Measurements from ENCODE around the gene MADD. TPM values are rescaled to one million over a fixed set of nuclear protein-coding genes. Genes with fewer than 3 reads are reported as not detected.

MADD gene
- total RNA-seq, 2 experiments from 2014 or later = 54.4 to 67.3 TPM

DNA sequence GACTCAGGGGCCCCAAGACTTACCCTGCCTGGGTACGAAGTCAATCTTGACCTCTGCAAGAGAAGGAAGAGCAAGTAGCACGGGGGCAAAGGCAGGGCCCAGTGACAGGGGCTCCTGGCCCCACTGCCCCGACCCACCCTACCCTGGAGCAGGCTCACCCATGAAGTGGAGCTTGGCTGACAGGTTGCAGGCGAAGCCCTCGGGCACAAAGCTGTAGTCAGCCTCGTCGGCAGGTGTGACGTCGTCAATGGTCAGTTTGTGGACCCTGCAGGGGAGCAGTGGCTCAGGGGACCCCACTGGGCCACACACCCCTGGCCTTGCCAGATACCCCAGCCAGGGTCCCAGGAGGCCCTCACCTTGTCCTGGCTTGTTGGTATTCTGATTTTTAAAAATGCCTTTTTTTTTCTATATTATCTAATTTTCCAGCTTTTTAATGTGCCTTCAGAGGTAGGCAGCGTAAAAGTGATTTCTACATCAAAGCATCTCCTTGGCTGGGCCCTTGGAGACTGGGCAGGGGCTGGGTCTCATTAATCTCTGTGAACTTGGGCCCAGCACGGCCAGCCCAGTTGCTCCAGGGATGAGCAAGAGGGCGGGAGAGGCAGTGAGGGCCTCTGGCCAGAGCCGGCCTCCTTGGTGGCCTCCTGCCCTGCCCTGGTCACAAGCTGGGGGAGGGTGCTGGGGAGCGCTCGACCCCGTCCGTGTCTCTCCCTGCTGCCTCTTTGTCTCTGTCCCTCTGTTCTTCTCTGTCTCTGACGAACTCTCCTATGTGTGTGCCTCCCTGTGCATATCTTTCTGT lies 71.2 kb downstream of the MADD start:
- Mint-ChIP-seq H3K4me3 (no peak overlapping the region), H3K27ac (no peak overlapping the region), H3K27me3 (no peaks in the 10 kb centered on the region), H3K36me3 (ENCODE audit: low read depth) (no peaks in the 10 kb centered on the region), H3K4me1 (no peaks in the 10 kb centered on the region), H3K9me3 (ENCODE audit: low read depth) (no peaks in the 10 kb centered on the region)
- DNase-seq (no peak), ATAC-seq (no peak)
- ChIA-PET CTCF (interaction anchor here (0.6 kb wide), 2 partner anchors 28 to 70 kb away, joined by 3 read pairs; no protein-coding TSS in a partner anchor), POLR2A (no interaction called here)
- intact Hi-C loops (cut with DNase I, micrococcal nuclease) = no loop called here

DNA sequence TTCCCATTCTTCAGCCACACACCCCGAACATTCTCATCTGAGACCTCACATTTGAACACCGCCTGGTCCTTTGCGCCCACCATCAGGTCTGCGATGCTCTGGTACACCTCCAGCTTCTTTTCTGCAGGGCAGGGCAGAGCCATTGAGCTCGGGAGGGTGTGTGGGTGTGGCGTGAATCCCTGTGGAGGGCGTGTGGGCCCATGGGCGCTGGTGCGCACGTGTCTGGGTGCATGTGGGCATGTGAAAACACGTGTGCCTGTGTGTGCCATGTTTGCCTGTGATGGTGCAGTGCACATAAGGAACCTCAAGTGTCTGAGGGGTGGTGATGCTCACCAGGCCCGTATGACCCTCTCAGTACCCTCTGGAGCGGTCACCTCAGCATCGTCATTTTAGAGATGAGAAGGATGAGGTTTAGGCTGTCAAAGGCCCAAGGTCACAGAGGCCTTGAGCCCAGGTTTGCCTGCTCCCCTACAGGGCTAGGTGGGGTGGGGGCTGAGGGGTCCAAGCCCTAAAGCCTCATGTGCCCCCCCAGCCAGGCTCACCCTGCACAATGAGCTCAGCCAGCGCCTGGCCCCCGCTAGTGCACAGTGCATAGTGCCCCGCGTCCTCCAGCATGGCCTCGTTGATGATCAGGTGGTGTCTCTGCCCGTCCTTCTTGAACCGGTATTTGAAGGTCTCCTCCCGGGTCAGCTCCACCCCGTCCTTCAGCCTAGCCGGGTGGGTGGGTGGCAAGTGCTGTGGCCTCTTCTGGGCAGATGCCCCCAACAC lies 72.3 kb downstream of the MADD start:
- Mint-ChIP-seq H3K27me3 (no peaks in the 10 kb centered on the region), H3K4me3 (no peak overlapping the region), H3K4me1 (no peaks in the 10 kb centered on the region), H3K36me3 (ENCODE audit: low read depth) (no peaks in the 10 kb centered on the region), H3K9me3 (ENCODE audit: low read depth) (no peaks in the 10 kb centered on the region), H3K27ac (no peak overlapping the region)
- ATAC-seq (no peak), DNase-seq (no peak)
- intact Hi-C loops (cut with DNase I, micrococcal nuclease) = no loop called here
- CTCF ChIA-PET = no interaction called here
- POLR2A ChIA-PET = interaction anchor here (0.6 kb wide), 1 partner anchor 80 kb away, joined by 3 read pairs; no protein-coding TSS in a partner anchor

DNA sequence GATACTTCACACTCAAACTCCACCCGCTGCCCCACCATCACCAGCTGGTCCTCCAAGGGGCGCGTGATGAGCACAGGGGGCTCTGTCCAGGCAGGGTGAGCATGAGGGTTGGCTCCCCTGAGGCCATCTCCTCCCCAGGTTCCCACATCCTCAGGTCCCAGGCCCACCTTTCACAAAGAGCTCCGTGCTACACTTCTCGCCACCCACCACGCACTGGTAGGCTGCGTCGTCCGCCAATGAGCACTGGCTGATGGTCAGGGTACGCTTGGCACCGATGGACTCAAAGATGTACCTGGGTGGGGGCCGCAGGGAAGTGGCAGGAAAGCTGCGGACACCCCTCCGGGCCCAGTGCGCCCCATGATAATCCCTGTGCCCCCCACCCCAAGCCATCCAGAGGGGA lies 72.9 kb downstream of the MADD start:
- H3K27ac Mint-ChIP-seq = no peak overlapping the region
- H3K27me3 Mint-ChIP-seq = no peaks in the 10 kb centered on the region
- no peaks in the 10 kb centered on the region for H3K36me3 Mint-ChIP-seq (ENCODE audit: low read depth)
- DNase-seq = no peak
- no peaks in the 10 kb centered on the region for H3K4me1 Mint-ChIP-seq
- ChIA-PET POLR2A (interaction anchor here (0.6 kb wide), 1 partner anchor 79 kb away, joined by 3 read pairs; no protein-coding TSS in a partner anchor), CTCF (no interaction called here)
- no peak overlapping the region for H3K4me3 Mint-ChIP-seq
- no peak for ATAC-seq
- no peaks in the 10 kb centered on the region for H3K9me3 Mint-ChIP-seq (ENCODE audit: low read depth)
- intact Hi-C loops (cut with DNase I, micrococcal nuclease) = no loop called here

DNA sequence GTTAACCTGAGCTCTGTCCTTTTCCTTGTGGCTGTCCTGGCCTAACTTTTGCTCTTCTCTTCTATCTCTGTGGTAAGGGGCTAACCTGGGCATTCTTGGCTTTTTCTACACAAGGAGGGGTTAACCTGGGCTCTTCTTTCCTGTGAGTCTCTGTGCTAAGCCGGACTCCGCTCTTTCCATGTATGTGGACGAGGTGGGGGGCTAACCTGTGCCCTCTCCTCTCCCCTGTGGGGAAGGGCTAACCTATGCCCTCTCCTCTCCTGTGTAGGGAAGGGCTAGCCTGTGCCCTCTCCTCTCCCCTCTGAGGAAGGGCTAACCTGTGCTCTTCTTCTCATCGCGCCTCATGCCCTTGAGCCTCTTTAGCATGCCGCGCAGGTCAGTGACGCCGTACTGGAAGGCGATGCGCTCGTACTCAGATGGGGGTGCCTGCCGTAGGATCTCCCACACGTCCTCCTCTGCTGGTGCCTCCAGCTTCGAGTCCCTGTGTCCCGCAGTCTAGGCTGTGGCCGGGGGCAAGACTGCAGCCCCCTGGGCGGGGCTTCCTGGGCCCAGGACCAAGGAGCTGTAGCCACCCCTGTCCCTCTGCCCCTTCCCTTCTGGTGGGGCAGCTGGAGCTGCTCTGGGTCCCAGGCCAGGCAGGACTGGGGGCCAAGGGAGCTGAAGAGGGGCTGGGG lies 76.1 kb downstream of the MADD start:
- H3K4me3 Mint-ChIP-seq = no peak overlapping the region
- CTCF ChIA-PET = no interaction called here
- H3K27ac Mint-ChIP-seq = no peak overlapping the region
- intact Hi-C loops (cut with DNase I, micrococcal nuclease) = no loop called here
- no peak for DNase-seq
- H3K36me3 Mint-ChIP-seq (ENCODE audit: low read depth) = no peaks in the 10 kb centered on the region
- ATAC-seq = no peak
- H3K27me3 Mint-ChIP-seq = no peaks in the 10 kb centered on the region
- POLR2A ChIA-PET = no interaction called here
- no peaks in the 10 kb centered on the region for H3K4me1 Mint-ChIP-seq
- no peaks in the 10 kb centered on the region for H3K9me3 Mint-ChIP-seq (ENCODE audit: low read depth)

DNA sequence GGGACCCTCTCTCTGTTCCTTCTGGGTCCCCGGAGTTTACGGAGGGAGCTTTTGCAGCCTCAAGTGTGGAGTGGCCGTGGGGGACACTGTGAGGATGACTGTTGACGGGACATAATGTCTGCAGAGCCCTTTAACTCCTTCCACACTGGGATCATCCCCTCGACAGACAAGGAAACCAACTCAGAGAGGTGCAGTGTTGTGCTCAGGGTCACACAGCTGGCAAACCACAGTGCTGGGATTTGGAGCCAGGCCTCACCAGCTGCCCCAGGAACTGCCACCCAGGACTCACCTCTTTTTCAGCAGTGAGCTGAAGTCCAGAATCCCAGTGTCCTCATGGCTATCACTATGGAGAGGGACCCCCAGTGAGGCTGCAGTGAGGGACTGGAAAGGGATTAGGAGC lies 77.2 kb downstream of the MADD start:
- CTCF ChIA-PET = no interaction called here
- Mint-ChIP-seq H3K9me3 (ENCODE audit: low read depth) (no peaks in the 10 kb centered on the region), H3K4me3 (no peak overlapping the region), H3K36me3 (ENCODE audit: low read depth) (no peaks in the 10 kb centered on the region), H3K27ac (no peak overlapping the region), H3K4me1 (no peaks in the 10 kb centered on the region), H3K27me3 (no peaks in the 10 kb centered on the region)
- DNase-seq (no peak), ATAC-seq (no peak)
- intact Hi-C loops (cut with DNase I, micrococcal nuclease) = no loop called here
- POLR2A ChIA-PET = no interaction called here

DNA sequence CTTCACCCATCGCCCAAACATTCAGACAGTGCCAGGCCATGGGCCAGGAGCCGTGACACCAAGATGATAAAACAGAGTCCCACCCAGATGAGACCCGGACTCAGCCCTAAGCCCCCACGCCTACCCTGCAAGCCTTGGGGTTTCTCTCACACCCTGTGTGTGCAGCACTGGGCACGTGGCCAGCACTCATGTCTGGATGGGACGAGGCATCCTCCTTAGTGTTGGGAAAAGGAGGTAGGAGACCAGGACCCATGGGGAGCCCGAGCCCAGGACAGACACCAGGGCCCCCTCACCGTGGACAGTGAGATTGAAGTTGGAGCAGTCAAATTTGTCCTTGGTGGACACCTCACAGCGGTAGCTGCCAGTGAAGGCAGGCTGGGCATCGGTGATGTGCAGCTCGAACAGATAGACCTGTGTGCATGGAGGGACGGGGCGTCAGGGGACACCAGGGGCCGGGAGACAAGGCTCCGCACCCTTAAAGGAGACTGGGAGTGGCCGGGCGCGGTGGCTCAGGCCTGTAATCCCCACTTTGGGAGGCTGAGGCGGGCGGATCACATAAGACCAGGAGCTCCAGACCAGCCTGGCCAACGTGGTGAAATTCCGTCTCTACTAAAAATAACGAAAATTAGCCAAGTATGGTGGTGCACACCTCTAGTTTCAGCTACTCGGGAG lies 78.3 kb downstream of the MADD start:
- DNase-seq = no peak
- no peak for ATAC-seq
- Mint-ChIP-seq H3K27me3 (no peaks in the 10 kb centered on the region), H3K9me3 (ENCODE audit: low read depth) (no peaks in the 10 kb centered on the region), H3K4me1 (no peaks in the 10 kb centered on the region), H3K27ac (no peak overlapping the region), H3K4me3 (no peak overlapping the region), H3K36me3 (ENCODE audit: low read depth) (no peaks in the 10 kb centered on the region)
- intact Hi-C loops (cut with DNase I, micrococcal nuclease) = no loop called here
- ChIA-PET POLR2A (interaction anchor here (0.6 kb wide), 1 partner anchor 82 kb away, joined by 4 read pairs; no protein-coding TSS in a partner anchor), CTCF (no interaction called here)

DNA sequence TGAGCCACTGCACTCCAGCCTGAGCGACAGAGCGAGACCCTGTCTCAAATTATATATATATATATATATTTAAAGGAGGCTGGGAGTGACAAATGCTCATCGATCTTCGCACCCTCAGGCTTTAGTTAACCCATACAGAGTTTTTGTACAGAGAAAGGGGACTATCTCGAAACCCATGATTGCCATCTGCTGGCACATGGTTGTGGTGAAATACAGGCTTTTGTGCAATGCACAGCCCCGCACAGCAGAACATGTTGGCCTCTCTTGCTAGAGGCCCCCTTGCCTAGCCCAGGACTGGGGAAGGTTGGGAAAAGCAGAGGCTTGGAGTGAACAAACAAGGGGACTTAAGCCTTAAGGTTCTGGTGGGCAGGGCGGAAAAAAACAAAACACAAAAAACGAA lies 78.9 kb downstream of the MADD start:
- ChIA-PET CTCF (interaction anchor here (0.6 kb wide), 1 partner anchor 97 kb away, joined by 3 read pairs; no protein-coding TSS in a partner anchor), POLR2A (no interaction called here)
- Mint-ChIP-seq H3K36me3 (ENCODE audit: low read depth) (no peaks in the 10 kb centered on the region), H3K27me3 (no peaks in the 10 kb centered on the region), H3K9me3 (ENCODE audit: low read depth) (no peaks in the 10 kb centered on the region), H3K4me1 (no peaks in the 10 kb centered on the region), H3K4me3 (no peak overlapping the region), H3K27ac (no peak overlapping the region)
- intact Hi-C loops (cut with DNase I, micrococcal nuclease) = no loop called here
- ATAC-seq (no peak), DNase-seq (peak; percentile 41)

DNA sequence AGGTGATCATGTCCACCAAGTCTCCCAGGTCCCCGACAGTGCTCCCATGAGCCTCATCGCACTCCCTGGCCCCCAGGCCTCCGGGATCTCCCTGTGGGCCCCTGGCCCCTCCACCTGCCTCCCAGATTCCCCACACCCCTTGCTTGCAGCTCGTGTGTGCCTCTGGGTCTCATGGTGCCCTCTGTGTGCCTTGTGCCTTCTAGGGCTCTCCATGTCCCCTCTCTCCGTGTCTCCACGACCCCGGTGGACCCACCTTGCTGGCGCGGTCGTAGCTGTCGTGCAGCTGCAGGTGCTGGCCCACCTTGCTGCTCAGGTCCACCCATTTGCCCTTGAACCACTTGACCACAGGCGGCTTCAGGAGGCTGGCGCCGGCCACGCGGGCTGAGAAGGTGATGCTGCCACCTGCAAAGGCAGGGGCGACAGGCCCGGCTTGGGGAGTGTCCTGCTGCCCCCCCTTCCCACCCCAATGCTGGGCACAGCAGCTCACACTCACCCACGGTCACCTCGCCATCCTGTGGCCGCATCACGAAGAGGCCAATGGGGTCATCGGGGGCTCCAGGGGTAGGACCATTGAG lies 79.7 kb downstream of the MADD start:
- no peak for ATAC-seq
- ChIA-PET CTCF (interaction anchor here (0.6 kb wide), 2 partner anchors 96 to 116 kb away, joined by 3 to 5 read pairs; no protein-coding TSS in a partner anchor), POLR2A (no interaction called here)
- DNase-seq = no peak
- no peaks in the 10 kb centered on the region for H3K4me1 Mint-ChIP-seq
- intact Hi-C loops (cut with DNase I, micrococcal nuclease) = loop anchor here in 1 of 2 experiments (10.0 kb wide), 1 partner anchor 465 kb away; no protein-coding TSS in a partner anchor
- H3K4me3 Mint-ChIP-seq = no peak overlapping the region
- no peaks in the 10 kb centered on the region for H3K36me3 Mint-ChIP-seq (ENCODE audit: low read depth)
- no peaks in the 10 kb centered on the region for H3K27me3 Mint-ChIP-seq
- H3K27ac Mint-ChIP-seq = no peak overlapping the region
- no peaks in the 10 kb centered on the region for H3K9me3 Mint-ChIP-seq (ENCODE audit: low read depth)

DNA sequence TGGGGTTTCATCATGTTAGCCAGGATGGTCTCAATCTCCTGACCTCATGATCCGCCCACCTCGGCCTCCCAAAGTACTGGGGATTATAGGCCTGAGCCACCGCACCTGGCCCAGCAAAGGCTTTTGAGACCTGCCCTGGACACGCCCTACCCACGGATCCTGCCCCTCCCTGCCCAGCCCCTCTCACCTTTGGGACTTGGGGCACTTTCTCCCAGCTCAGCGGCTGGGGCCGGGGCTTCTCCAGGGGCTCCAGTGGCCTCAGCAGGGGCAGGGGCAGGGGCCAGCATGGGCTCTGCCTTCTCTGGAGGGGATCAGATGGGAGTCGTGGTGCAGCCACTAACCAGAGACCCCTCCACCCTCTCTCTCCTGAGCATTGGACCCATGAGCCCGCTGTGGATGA lies 80.4 kb downstream of the MADD start:
- no peak overlapping the region for H3K27ac Mint-ChIP-seq
- ChIA-PET CTCF (no interaction called here), POLR2A (no interaction called here)
- no peak overlapping the region for H3K4me3 Mint-ChIP-seq
- no peaks in the 10 kb centered on the region for H3K36me3 Mint-ChIP-seq (ENCODE audit: low read depth)
- no peak for ATAC-seq
- intact Hi-C loops (cut with DNase I, micrococcal nuclease) = loop anchor here in 1 of 2 experiments (10.0 kb wide), 1 partner anchor 466 kb away; no protein-coding TSS in a partner anchor
- no peaks in the 10 kb centered on the region for H3K9me3 Mint-ChIP-seq (ENCODE audit: low read depth)
- H3K4me1 Mint-ChIP-seq = no peaks in the 10 kb centered on the region
- no peak for DNase-seq
- H3K27me3 Mint-ChIP-seq = no peaks in the 10 kb centered on the region

DNA sequence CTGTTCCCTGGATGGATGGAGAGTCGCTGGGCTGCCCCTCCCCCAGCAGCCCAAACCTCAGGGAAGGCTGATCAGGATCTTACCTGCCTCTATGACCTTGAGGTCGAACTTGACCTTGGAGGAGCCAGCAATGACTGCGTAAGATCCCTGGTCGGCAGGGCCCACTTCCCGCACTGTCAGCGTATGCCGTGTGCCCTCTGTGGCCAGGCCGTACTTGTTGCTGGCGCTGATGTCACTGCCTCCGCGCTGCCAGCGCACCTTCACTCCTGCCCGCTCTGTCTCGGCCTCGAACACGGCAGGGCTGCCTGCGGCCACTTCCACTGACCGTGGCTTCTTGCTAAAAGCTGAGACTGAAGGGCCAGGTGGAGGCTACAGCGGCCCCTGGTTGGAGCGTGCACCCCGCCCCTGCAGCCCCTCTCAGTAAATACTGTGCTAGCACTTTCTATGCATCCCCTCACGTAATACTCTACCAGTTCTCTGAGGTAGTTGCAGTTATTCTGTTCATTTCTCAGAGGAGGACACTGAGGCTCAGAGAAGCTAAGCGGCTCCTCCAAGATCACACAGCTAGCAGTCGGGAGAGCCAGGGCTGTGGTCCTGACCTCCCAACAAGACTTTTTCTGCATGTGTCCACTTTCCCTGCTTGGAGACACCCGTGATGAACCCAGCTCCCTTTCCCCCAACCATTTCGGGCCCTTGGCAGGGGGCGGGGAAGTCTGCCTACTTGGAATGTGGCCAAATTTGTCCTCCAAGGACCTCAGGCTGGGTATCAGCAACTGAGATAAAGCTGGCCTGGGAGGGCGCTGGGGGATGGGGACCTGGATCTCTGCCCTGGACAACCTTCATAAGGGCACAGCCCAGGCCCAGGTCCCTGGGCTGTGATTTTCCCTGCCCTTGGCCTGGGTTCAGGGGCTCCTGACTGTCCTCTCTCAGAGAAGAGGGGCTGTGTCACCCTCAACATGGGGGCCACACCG lies 81.5 kb downstream of the MADD start:
- DNase-seq (no peak), ATAC-seq (no peak)
- no peak overlapping the region for H3K4me3 Mint-ChIP-seq
- no peaks in the 10 kb centered on the region for H3K27me3 Mint-ChIP-seq
- H3K4me1 Mint-ChIP-seq = no peaks in the 10 kb centered on the region
- no peaks in the 10 kb centered on the region for H3K9me3 Mint-ChIP-seq (ENCODE audit: low read depth)
- ChIA-PET CTCF (interaction anchor here (1.5 kb wide), 1 partner anchor 23 kb away, joined by 5 read pairs; no protein-coding TSS in a partner anchor), POLR2A (no interaction called here)
- H3K36me3 Mint-ChIP-seq (ENCODE audit: low read depth) = no peaks in the 10 kb centered on the region
- H3K27ac Mint-ChIP-seq = no peak overlapping the region
- intact Hi-C loops (cut with DNase I, micrococcal nuclease) = loop anchor here in 1 of 2 experiments (10.0 kb wide), 1 partner anchor 467 kb away; no protein-coding TSS in a partner anchor

All from activated CD4-positive, alpha-beta T cell treated with anti-CD3 and anti-CD28 coated beads for 36 hours (primary cell).